ENCODE results near the gene TAS2R40. TPM values are rescaled to one million over a fixed set of nuclear protein-coding genes. Genes with fewer than 3 reads are reported as not detected.

The TAS2R40 gene
- polyA plus RNA-seq, 3 donors = 0.54 TPM; not detected in 2

- no peak overlapping the region for H3K4me2 ChIP-seq (replicated peaks; ENCODE audit: extremely low read depth, low read length, poor library complexity, severe bottlenecking)
- intact Hi-C loops (cut with micrococcal nuclease) = no loop called here
- peaks cover 34 to 60% of the 10 kb centered on the region in 2 donors for H3K36me3 ChIP-seq (replicated peaks in 1 of 2; ENCODE audit: control insufficient read depth in 1 of 2, insufficient read depth in 2 of 2, low read length in 2 of 2)
- H3K79me2 ChIP-seq (ENCODE audit: insufficient read depth, low read length) = peaks cover 6% of the 10 kb centered on the region
- H2AFZ ChIP-seq (ENCODE audit: insufficient read depth, low read depth, low read length, poor library complexity, severe bottlenecking) = no peak overlapping the region
- H3K36me3 Mint-ChIP-seq = peaks cover 45% of the 10 kb centered on the region in 2 donors
- no peaks in the 10 kb centered on the region for H3K9me3 Mint-ChIP-seq
- no peak overlapping the region for H3K4me3 Mint-ChIP-seq
- H4K20me1 ChIP-seq (ENCODE audit: insufficient read depth, low read length) = peaks cover 28% of the 10 kb centered on the region
- no peak overlapping the region for H3K27ac ChIP-seq (ENCODE audit: low read depth in 1 of 2, low read length in 2 of 2)
- H3K27me3 Mint-ChIP-seq (ENCODE audit: low read depth in 3 of 3) = peaks cover 0 to 2% (median 1%) of the 10 kb centered on the region in 3 donors
- H3K4me3 ChIP-seq (replicated peaks in 1 of 3; ENCODE audit: low read depth in 2 of 3, low read length in 3 of 3) = no peak overlapping the region
- TF ChIP-seq, protein P1, sequence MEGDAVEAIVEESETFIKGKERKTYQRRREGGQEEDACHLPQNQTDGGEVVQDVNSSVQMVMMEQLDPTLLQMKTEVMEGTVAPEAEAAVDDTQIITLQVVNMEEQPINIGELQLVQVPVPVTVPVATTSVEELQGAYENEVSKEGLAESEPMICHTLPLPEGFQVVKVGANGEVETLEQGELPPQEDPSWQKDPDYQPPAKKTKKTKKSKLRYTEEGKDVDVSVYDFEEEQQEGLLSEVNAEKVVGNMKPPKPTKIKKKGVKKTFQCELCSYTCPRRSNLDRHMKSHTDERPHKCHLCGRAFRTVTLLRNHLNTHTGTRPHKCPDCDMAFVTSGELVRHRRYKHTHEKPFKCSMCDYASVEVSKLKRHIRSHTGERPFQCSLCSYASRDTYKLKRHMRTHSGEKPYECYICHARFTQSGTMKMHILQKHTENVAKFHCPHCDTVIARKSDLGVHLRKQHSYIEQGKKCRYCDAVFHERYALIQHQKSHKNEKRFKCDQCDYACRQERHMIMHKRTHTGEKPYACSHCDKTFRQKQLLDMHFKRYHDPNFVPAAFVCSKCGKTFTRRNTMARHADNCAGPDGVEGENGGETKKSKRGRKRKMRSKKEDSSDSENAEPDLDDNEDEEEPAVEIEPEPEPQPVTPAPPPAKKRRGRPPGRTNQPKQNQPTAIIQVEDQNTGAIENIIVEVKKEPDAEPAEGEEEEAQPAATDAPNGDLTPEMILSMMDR (IDR thresholded peaks at IDR 0.05) = no peak
- DNase-seq = no peak
- H3K9me3 ChIP-seq (replicated peaks in 1 of 2; ENCODE audit: control insufficient read depth in 1 of 2, insufficient read depth in 1 of 2, low read length in 2 of 2) = no peaks in the 10 kb centered on the region
- H3K27ac Mint-ChIP-seq = no peak overlapping the region
- no peaks in the 10 kb centered on the region for H3K27me3 ChIP-seq (ENCODE audit: control insufficient read depth in 2 of 2, insufficient read depth in 2 of 2, low read length in 2 of 2)
- no peaks in the 10 kb centered on the region for H3K4me1 ChIP-seq (ENCODE audit: control insufficient read depth in 1 of 2, insufficient read depth in 2 of 2, low read length in 2 of 2)
- no peak overlapping the region for H3K9ac ChIP-seq (ENCODE audit: insufficient read depth, low read length, poor library complexity, severe bottlenecking)
- H3K4me1 Mint-ChIP-seq = peaks cover 12% of the 10 kb centered on the region
- no CpG with 5 or more reads among the region's 1 CpG for WGBS (ENCODE audit: insufficient coverage)
These were observed 49.4 kb downstream of the TAS2R40 start for GRCh38 chr7:143271240-143271639.

Small RNA genes lying within 50 kb of the gene (small RNA-seq; reads per million reads assigned to genes)
- gene AC073342.3 (ENCODE audit: insufficient read length, low read depth) = not detected

Other genes with a start within 250 kb of the TAS2R40 start
- gene OR9A2, start 194.9 kb upstream of the TAS2R40 start, polyA plus RNA-seq = not detected
- not detected for gene OR6V1, start 169.7 kb upstream of the TAS2R40 start, polyA plus RNA-seq
- gene PIP, start 90.0 kb upstream of the TAS2R40 start, polyA plus RNA-seq = not detected
- gene TAS2R39, start 38.6 kb upstream of the TAS2R40 start, polyA plus RNA-seq = not detected
- gene GSTK1, start 41.4 kb downstream of the TAS2R40 start, polyA plus RNA-seq = 100 to 1,000 TPM; 413 to 547 (median 427) TPM
- gene TMEM139, start 62.9 kb downstream of the TAS2R40 start, polyA plus RNA-seq = under 1 TPM in 1 of 3 donors, not detected in 2; 0.55 TPM
- gene CASP2, start 66.3 kb downstream of the TAS2R40 start, polyA plus RNA-seq = 10 to 100 TPM in 2 of 3 donors, 1 to 10 TPM in 1; 7.9 to 30.2 (median 12.2) TPM
- gene CLCN1, start 94.1 kb downstream of the TAS2R40 start, polyA plus RNA-seq = under 1 TPM; 0.04 to 0.76 (median 0.11) TPM
- gene FAM131B, start 140.7 kb downstream of the TAS2R40 start, polyA plus RNA-seq = under 1 TPM in 2 of 3 donors, not detected in 1; 0.69 to 0.72 TPM
- 100 to 1,000 TPM; 198 to 417 (median 331) TPM for gene ZYX, start 159.3 kb downstream of the TAS2R40 start, polyA plus RNA-seq
- gene EPHA1, start 186.8 kb downstream of the TAS2R40 start, polyA plus RNA-seq = under 1 TPM in 2 of 3 donors, not detected in 1; 0.50 to 0.95 TPM
- under 1 TPM in 1 of 3 donors, not detected in 2; 0.35 TPM for gene TAS2R60, start 221.4 kb downstream of the TAS2R40 start, polyA plus RNA-seq

Data from CD14-positive monocyte (primary cell).